HG03439 (cell line): ENCODE results near the gene NMNAT3.
A peak's percentile ranks its signal among the peaks of the same experiment; 100 is the strongest.
"Not testable (repeated sequence)": the region's sequence is repeated elsewhere in the genome, so short reads cannot be mapped to it uniquely, and the experiment has no call there.

ENCODE experiments used
- ATAC-seq: cut with Tn5 transposase; IDR thresholded peaks from one replicate; pipeline ENCODE4 v1.9.1; 2021; ENCODE audit warnings: mild to moderate bottlenecking, moderate library complexity; ENCODE audit not compliant: unreplicated experiment

NMNAT3 gene

GRCh38 chr3:139586420-139587017 lies 91.3 kb downstream of the NMNAT3 start:
- ATAC-seq = peak; percentile 96

DNA sequence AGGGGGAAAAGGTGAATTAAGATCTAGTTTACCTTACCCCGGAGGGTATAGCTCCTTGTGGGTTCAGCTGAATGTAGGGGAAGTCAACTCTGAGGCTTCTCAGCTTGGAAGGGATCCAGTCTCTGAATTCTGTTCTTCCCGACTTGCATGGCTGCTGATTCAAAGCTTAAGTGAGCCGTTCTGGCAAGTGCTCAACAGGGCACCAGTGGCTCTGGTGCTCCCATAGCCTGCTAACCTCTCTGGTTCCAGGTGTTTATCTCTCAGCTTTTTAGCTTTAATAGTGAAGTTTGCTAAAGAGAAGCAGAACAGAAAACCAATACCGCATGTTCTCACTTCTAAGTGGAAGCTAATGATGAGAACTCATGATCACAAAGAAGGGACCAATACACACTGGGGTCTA lies 92.0 kb downstream of the NMNAT3 start:
- ATAC-seq = no peak

- ATAC-seq = not testable (repeated sequence)
Observed at GRCh38 chr3:139583651-139584050, 94.1 kb downstream of the NMNAT3 start.

DNA sequence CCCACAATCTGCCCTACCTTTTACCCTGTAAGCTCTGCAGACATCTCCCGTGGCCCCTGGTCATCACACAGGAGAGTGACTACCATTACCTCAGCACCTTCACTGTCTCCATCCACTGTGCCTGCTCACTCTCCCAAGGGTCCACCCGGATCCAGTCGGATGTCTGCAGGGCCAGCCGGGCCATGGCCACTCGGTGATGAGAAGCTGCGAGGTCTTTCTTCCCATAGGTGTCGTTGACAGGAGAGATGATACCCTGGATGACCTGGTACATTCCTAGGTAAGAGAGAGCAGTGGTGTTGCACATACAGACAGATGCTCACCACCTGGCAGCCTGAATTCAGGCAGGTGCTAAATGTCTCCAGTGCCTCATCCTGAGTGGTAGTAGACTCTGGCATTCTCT lies 99.0 kb downstream of the NMNAT3 start:
- ATAC-seq = no peak

- ATAC-seq = no peak
Observed at GRCh38 chr3:139577909-139578308, 99.9 kb downstream of the NMNAT3 start.

DNA sequence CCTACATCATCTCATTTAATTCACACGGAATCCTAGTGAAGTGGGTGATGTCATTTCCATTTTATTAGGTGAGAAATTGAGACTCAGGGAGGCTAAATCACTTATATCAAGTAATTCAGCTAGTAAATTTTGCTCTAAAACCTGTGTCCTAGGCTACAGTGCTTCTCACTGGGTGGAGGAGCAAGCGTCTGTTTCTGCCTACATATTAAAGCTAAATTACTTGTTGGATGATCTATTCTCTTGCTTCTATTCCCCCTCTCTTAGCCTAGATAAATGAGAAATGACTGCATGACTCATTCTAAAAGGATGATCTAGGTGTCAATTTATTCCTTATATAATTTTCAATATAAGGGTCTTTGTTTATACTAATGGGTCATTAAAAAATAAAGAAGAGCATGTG lies 100.4 kb downstream of the NMNAT3 start:
- no peak for ATAC-seq

- no peak for ATAC-seq
Observed at GRCh38 chr3:139574026-139574947, 103.5 kb downstream of the NMNAT3 start.

GRCh38 chr3:139572847-139573672 lies 104.7 kb downstream of the NMNAT3 start:
- no peak for ATAC-seq

DNA sequence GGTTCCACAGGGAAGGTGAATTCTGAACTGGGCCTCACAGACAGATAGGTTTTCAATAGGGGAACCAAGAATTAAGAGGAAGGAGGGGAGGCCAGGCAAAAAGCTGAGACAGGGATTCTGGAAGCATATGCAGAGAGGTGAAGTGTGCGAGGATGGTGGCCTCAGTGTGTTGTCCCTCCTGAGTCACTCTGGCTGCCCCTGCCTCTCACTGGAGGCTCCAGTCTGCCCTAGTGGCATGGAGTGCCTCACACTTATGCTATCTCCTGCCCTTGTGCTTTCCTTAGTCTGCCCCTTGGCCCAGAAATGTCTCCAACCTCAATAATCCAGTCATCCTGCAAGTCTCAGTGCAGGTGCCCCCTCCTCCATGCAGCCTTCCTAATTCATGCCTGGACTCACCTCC lies 106.1 kb downstream of the NMNAT3 start:
- ATAC-seq = no peak

GRCh38 chr3:139564294-139564861 lies 113.4 kb downstream of the NMNAT3 start:
- ATAC-seq = no peak

DNA sequence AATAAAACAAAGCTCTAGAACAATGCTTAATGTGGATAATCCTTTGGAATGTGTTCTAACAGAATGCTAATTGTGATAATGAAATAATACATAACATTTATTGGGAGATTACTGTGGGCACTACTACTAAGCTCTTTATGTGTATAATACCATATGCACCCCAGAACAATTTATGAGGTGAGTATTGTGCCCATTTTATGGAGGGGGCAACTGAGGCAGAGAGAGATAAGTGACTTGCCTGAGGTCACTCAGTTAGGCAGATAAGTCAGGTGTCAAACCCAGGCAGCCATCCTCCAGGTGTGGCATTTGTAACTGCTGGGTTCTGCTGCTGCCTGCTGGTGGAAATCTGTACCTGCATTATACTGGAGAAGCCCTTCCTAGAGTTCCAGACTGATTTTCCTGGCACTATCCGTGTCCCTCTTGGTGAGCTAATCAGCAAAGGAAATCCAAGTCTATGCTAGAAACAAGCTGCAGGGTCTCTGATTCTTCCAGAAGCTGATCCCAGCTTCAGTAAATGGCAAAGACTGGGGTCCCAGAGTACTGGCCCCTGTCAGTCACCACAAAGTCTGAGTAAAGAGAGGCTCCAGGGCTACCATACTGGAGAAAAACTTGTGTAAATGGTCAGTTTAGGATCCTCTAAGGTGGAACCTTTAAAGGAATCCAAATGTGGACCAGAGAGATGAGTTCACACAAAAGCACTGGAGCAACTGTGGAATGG lies 115.7 kb downstream of the NMNAT3 start:
- no peak for ATAC-seq

DNA sequence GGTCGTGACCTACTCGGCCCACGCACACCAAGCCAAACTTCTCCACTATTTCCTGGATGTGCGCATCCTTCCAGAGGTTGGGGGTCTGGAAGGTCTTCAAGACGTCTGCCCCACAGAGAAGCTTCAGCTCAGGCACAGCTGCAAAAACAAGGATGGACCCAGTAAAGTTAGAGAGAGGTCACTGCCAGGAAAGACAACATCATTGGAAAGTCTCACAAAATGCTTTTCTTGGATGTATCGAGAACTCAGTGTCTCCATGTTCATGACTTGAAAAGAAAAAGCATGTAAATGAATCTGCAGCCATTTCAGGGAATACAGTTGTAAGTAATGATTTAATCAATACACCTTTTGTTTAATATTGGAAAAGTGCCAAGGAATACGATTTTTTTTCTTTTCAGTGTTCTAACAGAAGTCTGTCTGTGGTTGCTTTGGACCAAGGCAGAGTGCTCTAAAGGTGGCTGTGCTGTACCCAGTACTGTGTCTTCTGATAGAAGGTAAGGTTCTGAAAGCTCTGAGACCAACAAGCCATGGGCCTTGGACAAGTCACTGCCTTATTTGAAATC lies 116.4 kb downstream of the NMNAT3 start:
- no peak for ATAC-seq

GRCh38 chr3:139560411-139560810 lies 117.4 kb downstream of the NMNAT3 start:
- ATAC-seq = no peak

- ATAC-seq = no peak
Observed at GRCh38 chr3:139559541-139559940, 118.2 kb downstream of the NMNAT3 start.

DNA sequence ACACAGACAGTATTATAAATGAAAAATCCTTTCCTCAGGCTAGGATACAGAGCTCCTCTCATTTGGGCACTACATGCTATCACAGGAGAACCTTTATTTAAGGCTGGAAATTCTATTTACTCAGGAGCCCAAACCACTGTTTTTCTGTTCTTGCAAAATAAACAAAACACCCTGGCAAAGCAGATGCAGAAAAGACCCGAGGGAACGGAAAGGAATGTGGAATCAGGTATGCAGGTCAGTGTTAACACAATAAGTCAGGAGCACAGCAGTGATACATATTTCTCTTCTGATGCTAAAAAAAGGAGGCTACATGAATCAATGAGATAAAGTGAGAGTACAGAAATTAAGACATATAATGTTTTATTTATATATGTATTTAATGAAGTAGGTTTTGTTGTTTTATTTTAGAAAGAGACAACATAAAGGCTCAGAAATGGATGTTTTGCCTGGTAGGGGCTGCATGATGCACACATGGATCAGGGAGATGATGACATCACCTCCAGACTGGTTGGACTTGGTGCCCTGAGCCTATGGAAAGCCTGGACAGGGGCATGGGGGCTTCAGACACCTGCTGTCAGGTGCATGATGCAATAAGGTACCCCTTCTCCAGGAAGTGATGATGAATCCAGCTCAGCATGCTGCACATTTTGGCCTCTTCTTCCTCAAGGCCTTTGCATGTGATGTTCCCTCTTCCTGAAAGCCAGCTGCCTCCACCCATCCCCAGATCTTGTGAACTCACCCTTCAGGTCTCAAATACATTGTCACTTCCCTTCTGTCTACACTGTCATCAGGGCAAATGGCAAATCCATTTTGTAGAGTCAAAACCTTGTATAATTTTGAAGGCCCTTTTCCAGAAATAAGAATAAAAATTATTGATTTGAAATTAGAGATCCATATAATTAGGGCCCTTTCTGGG lies 119.2 kb downstream of the NMNAT3 start:
- ATAC-seq = no peak

DNA sequence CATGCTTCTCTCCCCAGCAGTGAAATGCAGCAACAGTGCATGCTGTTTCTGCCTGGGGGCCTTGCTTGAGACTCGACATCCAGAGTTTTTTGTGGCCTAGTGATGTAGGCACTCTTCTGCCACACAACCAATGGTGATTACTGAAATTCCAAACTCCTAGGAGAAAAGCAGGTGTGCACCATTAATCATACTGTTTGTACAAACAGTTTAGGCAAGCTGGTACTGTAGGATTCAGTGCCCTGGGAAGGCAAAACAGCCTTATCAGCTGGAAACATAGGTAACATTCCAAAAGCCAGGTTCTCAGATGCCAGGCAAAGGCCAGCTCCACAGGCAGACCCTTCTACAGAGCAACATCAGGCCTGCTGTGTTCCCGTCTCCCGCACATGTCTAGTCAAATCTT lies 120.7 kb downstream of the NMNAT3 start:
- ATAC-seq = no peak

DNA sequence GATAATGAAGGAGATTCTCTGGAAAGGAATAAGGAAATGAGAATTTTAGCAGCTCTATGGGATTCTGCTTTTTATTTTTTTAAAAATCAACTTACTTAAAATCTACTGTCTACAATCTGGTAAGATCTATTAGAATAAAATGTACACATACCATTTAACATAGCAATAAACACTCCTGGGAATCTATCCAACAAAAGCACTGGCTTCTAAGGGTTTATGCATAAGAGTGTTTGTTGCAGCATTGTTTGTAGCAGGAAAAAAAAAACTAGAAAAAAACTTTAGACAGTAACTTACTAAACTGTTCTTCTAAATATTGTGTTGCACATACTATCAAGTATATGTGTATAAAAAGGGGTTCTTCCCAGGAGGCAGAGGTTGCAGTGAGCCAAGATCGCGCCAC lies 122.5 kb downstream of the NMNAT3 start:
- no peak for ATAC-seq

- ATAC-seq = no peak
Observed at GRCh38 chr3:139554628-139555027, 123.1 kb downstream of the NMNAT3 start.
